H9 (cell line): ENCODE measurements around the gene CCL24. TPM values are rescaled to one million over a fixed set of nuclear protein-coding genes. Genes with fewer than 3 reads are reported as not detected.

Experiments
- DNase-seq: peaks from one replicate; pipeline ENCODE4 v3.0.0-alpha.2; 2017
- H2AFZ ChIP-seq: one replicate; pipeline ENCODE4 v1.6.1; 2013; ENCODE audit warnings: mild to moderate bottlenecking, low read length, control low read depth, moderate library complexity
- H2AK5ac ChIP-seq: 2 replicates; pipeline ENCODE4 v1.6.1; 2013; ENCODE audit warnings: low read length, control low read depth, mixed read lengths; ENCODE audit not compliant: insufficient read length
- H2BK120ac ChIP-seq: one replicate; pipeline ENCODE4 v1.6.1; 2013; ENCODE audit warnings: low read depth, mild to moderate bottlenecking, low read length, control low read depth, inconsistent platforms; ENCODE audit not compliant: poor library complexity, severe bottlenecking
- H2BK12ac ChIP-seq: 2 replicates; pipeline ENCODE4 v1.6.1; 2013; ENCODE audit warnings: low read length, control low read depth, mixed read lengths, low read depth; ENCODE audit not compliant: insufficient read length
- H2BK15ac ChIP-seq: 2 replicates; pipeline ENCODE4 v1.6.1; 2013; ENCODE audit warnings: low read depth, low read length, control low read depth
- H2BK20ac ChIP-seq: one replicate; pipeline ENCODE4 v1.6.1; 2013; ENCODE audit warnings: low read depth, mild to moderate bottlenecking, low read length, control low read depth, inconsistent platforms; ENCODE audit not compliant: poor library complexity, severe bottlenecking
- H2BK5ac ChIP-seq: 2 replicates; pipeline ENCODE4 v1.6.1; 2013; ENCODE audit warnings: low read length, control low read depth, mixed read lengths; ENCODE audit not compliant: insufficient read length
- H3K14ac ChIP-seq: 2 replicates; pipeline ENCODE4 v1.6.1; 2013; ENCODE audit warnings: low read length, control low read depth; ENCODE audit not compliant: insufficient read depth
- H3K18ac ChIP-seq: 2 replicates; pipeline ENCODE4 v1.6.1; 2013; ENCODE audit warnings: low read depth, mild to moderate bottlenecking, mixed read lengths, low read length, control low read depth; ENCODE audit not compliant: insufficient read length
- H3K23ac ChIP-seq: 2 replicates; pipeline ENCODE4 v1.6.1; 2013; ENCODE audit warnings: low read length, control low read depth, mixed read lengths, low read depth; ENCODE audit not compliant: insufficient read length
- H3K23me2 ChIP-seq: 2 replicates; pipeline ENCODE4 v1.6.1; 2013; ENCODE audit warnings: low read depth, mild to moderate bottlenecking, mixed read lengths, low read length, control low read depth; ENCODE audit not compliant: insufficient read length, poor library complexity, severe bottlenecking
- H3K27ac ChIP-seq: 2 replicates; pipeline ENCODE4 v1.5.1; 2013; ENCODE audit warnings: low read length, control low read depth, mixed read lengths, low read depth; ENCODE audit not compliant: insufficient read length
- H3K27me3 ChIP-seq: 2 replicates; pipeline ENCODE4 v1.6.1; 2013; ENCODE audit warnings: low read length, control low read depth, inconsistent platforms; ENCODE audit not compliant: insufficient read depth
- H3K4ac ChIP-seq: 2 replicates; pipeline ENCODE4 v1.6.1; 2013; ENCODE audit warnings: low read depth, mild to moderate bottlenecking, control low read depth, inconsistent platforms, low read length, moderate library complexity
- H3K4me1 ChIP-seq: 2 replicates; pipeline ENCODE4 v1.6.1; 2013; ENCODE audit warnings: low read length, control low read depth, inconsistent platforms; ENCODE audit not compliant: insufficient read depth
- H3K4me2 ChIP-seq: 2 replicates; pipeline ENCODE4 v1.6.1; 2013; ENCODE audit warnings: low read length, control low read depth, mixed read lengths; ENCODE audit not compliant: insufficient read length, insufficient read depth
- H3K56ac ChIP-seq: 2 replicates; pipeline ENCODE4 v1.6.1; 2013; ENCODE audit warnings: low read depth, mild to moderate bottlenecking, mixed read lengths, low read length, control low read depth; ENCODE audit not compliant: insufficient read length
- H3K79me1 ChIP-seq: 2 replicates; pipeline ENCODE4 v1.6.1; 2013; ENCODE audit warnings: low read depth, mild to moderate bottlenecking, moderate library complexity, low read length, control low read depth, inconsistent platforms; ENCODE audit not compliant: insufficient read depth, poor library complexity, severe bottlenecking
- H3K79me2 ChIP-seq: 2 replicates; pipeline ENCODE4 v1.6.1; 2013; ENCODE audit warnings: low read length, control low read depth, inconsistent platforms; ENCODE audit not compliant: insufficient read depth
- H3K9ac ChIP-seq: 2 replicates; pipeline ENCODE4 v1.6.1; 2013; ENCODE audit warnings: low read length, control low read depth, mixed read lengths; ENCODE audit not compliant: insufficient read length; ENCODE audit errors: extremely low read depth
- H3K9me3 ChIP-seq: one replicate; pipeline ENCODE4 v1.6.1; 2013; ENCODE audit warnings: low read depth, low read length, inconsistent platforms; ENCODE audit not compliant: control insufficient read depth
- H3T11ph ChIP-seq: one replicate; pipeline ENCODE4 v1.6.1; 2013; ENCODE audit warnings: mild to moderate bottlenecking, low read length, control low read depth, inconsistent platforms
- H4K20me1 ChIP-seq: one replicate; pipeline ENCODE4 v1.6.1; 2013; ENCODE audit not compliant: control insufficient read depth, insufficient read length, insufficient read depth
- H4K5ac ChIP-seq: 2 replicates; pipeline ENCODE4 v1.6.1; 2013; ENCODE audit warnings: low read depth, mild to moderate bottlenecking, mixed read lengths, low read length, control low read depth; ENCODE audit not compliant: insufficient read length
- H4K8ac ChIP-seq: replicated peaks from 2 replicates; pipeline ENCODE4 v1.6.1; 2013; ENCODE audit warnings: low read length, control low read depth, mixed read lengths, low read depth; ENCODE audit not compliant: insufficient read length
- H4K91ac ChIP-seq: 2 replicates; pipeline ENCODE4 v1.6.1; 2013; ENCODE audit warnings: low read depth, mild to moderate bottlenecking, moderate library complexity, mixed read lengths, low read length, control low read depth; ENCODE audit not compliant: insufficient read length
- H3K27ac Mint-ChIP-seq, 3 experiments: 2 replicates in 2 of 3; 3 replicates in 1 of 3; pipeline ENCODE4 v1.8.0; 2020 to 2021; ENCODE audit warnings: mixed read lengths in 3 of 3, mild to moderate bottlenecking in 1 of 3, moderate library complexity in 1 of 3
- H3K27me3 Mint-ChIP-seq: 2 replicates; pipeline ENCODE4 v1.8.0; 2021; ENCODE audit warnings: low read depth, mild to moderate bottlenecking, moderate library complexity, mixed read lengths
- H3K36me3 Mint-ChIP-seq, 3 experiments: 2 replicates in 2 of 3; 3 replicates in 1 of 3; pipeline ENCODE4 v1.8.0; 2020 to 2021; ENCODE audit warnings: low read depth in 3 of 3, mixed read lengths in 3 of 3; ENCODE audit not compliant: insufficient read depth in 1 of 3
- H3K4me1 Mint-ChIP-seq, 2 experiments: 2 replicates each; pipeline ENCODE4 v1.8.0; 2020; ENCODE audit warnings: mixed read lengths in 2 of 2
- H3K4me3 Mint-ChIP-seq, 2 experiments: 2 replicates in 1 of 2; 3 replicates in 1 of 2; pipeline ENCODE4 v1.8.0; 2020 to 2021; ENCODE audit warnings: mild to moderate bottlenecking in 2 of 2, mixed read lengths in 2 of 2, moderate library complexity in 1 of 2
- H3K9me3 Mint-ChIP-seq, 2 experiments: 2 replicates in 1 of 2; 3 replicates in 1 of 2; pipeline ENCODE4 v1.8.0; 2020; ENCODE audit warnings: mild to moderate bottlenecking in 2 of 2, mixed read lengths in 2 of 2, moderate library complexity in 1 of 2
- CTCF ChIP-seq: fragments of 200-600 bp; sonication (generic); conservative IDR thresholded peaks from 3 replicates; pipeline ENCODE4 v1.8.0; 2021; ENCODE audit warnings: antibody characterized with exemption, mild to moderate bottlenecking
- WGBS: extraction: QIAGEN DNeasy Blood & Tissue Kit; methylation state at CpG from one replicate; pipeline ENCODE4 v1.1.7; 2013; ENCODE audit warnings: missing lambda C conversion rate, low lambda C conversion rate, mixed read lengths; ENCODE audit not compliant: insufficient read length; ENCODE audit errors: extremely low coverage; 5-methylcytosine and 5-hydroxymethylcytosine counted together
- total RNA-seq: library from RNA; stranded (reverse); gene quantifications from 2 replicates; pipeline ENCODE4 v1.2.1, GENCODE V29; 2021

CCL24 gene
- total RNA-seq, 1 experiment from 2014 or later: not detected

GRCh38 chr7:75844158-75844557 lies 30.6 kb upstream of the CCL24 start:
- Histone ChIP-seq H2AFZ (no peak overlapping the region), H3T11ph (no peak overlapping the region), H4K8ac (no peak overlapping the region), H3K9me3 (no peaks in the 10 kb centered on the region), H4K5ac (no peak overlapping the region), H3K23me2 (no peaks in the 10 kb centered on the region), H3K4me1 (no peaks in the 10 kb centered on the region), H4K91ac (no peak overlapping the region), H2BK12ac (no peak overlapping the region), H3K56ac (no peak overlapping the region), H3K79me1 (no peaks in the 10 kb centered on the region), H3K4me2 (no peak overlapping the region), H3K27me3 (no peaks in the 10 kb centered on the region), H2AK5ac (no peak overlapping the region), H2BK120ac (no peak overlapping the region), H3K27ac (no peak overlapping the region), H3K23ac (no peak overlapping the region), H3K14ac (no peak overlapping the region), H2BK15ac (no peak overlapping the region), H2BK5ac (no peak overlapping the region), H3K79me2 (no peaks in the 10 kb centered on the region), H3K18ac (no peak overlapping the region), H3K4ac (no peak overlapping the region), H4K20me1 (no peaks in the 10 kb centered on the region), H3K9ac (no peak overlapping the region), H2BK20ac (no peak overlapping the region)
- no peak for DNase-seq
- Mint-ChIP-seq H3K9me3 (no peaks in the 10 kb centered on the region), H3K27me3 (no peaks in the 10 kb centered on the region), H3K4me3 (no peak overlapping the region), H3K4me1 (peaks cover 0 to 8% of the 10 kb centered on the region in 2 experiments; a peak in 2 of 4 replicates), H3K27ac (no peak overlapping the region), H3K36me3 (no peaks in the 10 kb centered on the region; a peak in 2 of 7 replicates)
- no CpG with 5 or more reads among the region's 5 CpGs for WGBS
- no peak for TF ChIP-seq CTCF
